Panc1 (cell line): ENCODE data around the gene EFL1. TPM values are rescaled to one million over a fixed set of nuclear protein-coding genes. Genes with fewer than 3 reads are reported as not detected.

Source experiments
- ATAC-seq: fragments of 200-7000 bp; cut with Tn5 transposase; 2 replicates; pipeline ENCODE4 v1.9.1; 2020; ENCODE audit warnings: mild to moderate bottlenecking, moderate library complexity
- BruUV-seq: library from RNA; stranded (reverse); fragments of 400-500 nt; replicated peaks from 2 replicates; lab custom pipeline; 2021; lab: Mats Ljungman, UMichigan
- CTCF ChIA-PET: fragments of 300-600 bp; sonication (Branson Sonifier 250); formaldehyde crosslinking; loops from one replicate; lab custom pipeline; 2022; ENCODE audit warnings: antibody characterized with exemption; lab: Charles Lee
- POLR2A ChIA-PET: fragments of 300-600 bp; sonication (Branson Sonifier 250); formaldehyde crosslinking; loops from one replicate; lab custom pipeline; 2022; ENCODE audit warnings: antibody characterized with exemption; lab: Charles Lee
- DNase-seq: peaks from one replicate; pipeline ENCODE4 v3.0.0-alpha.2; 2010; ENCODE audit warnings: low read depth, low spot score
- H3K27ac ChIP-seq: 2 replicates; pipeline ENCODE4 v1.5.1; 2011; ENCODE audit warnings: mild to moderate bottlenecking, low read length, inconsistent platforms
- H3K27me3 ChIP-seq: fragments of 200-500 bp; sonication (Bioruptor generic); 2 replicates; pipeline ENCODE4 v1.6.0; 2014; ENCODE audit warnings: low read length, inconsistent platforms; ENCODE audit not compliant: control insufficient read depth, insufficient read depth
- H3K36me3 ChIP-seq: fragments of 200-500 bp; sonication (Bioruptor generic); 2 replicates; pipeline ENCODE4 v1.5.1; 2014; ENCODE audit warnings: inconsistent platforms, mild to moderate bottlenecking, low read length, moderate library complexity; ENCODE audit not compliant: control insufficient read depth, insufficient read depth
- H3K4me1 ChIP-seq: 2 replicates; pipeline ENCODE4 v1.5.1; 2011; ENCODE audit warnings: inconsistent platforms, mild to moderate bottlenecking, low read length, moderate library complexity; ENCODE audit not compliant: control insufficient read depth, insufficient read depth
- H3K4me3 ChIP-seq, 2 experiments: 2 replicates each; pipeline ENCODE4 v1.5.1; 2011 to 2012; ENCODE audit warnings: low read depth in 2 of 2, low read length in 2 of 2, mild to moderate bottlenecking in 2 of 2, inconsistent platforms in 1 of 2, moderate library complexity in 1 of 2
- H3K9me3 ChIP-seq: fragments of 200-500 bp; sonication (Bioruptor generic); 2 replicates; pipeline ENCODE4 v1.5.1; 2014; ENCODE audit warnings: low read depth, mild to moderate bottlenecking, inconsistent platforms, low read length, moderate library complexity; ENCODE audit not compliant: control insufficient read depth, insufficient read depth
- CTCF ChIP-seq: fragments of 450-650 bp; IDR thresholded peaks from 2 replicates; pipeline ENCODE4 v1.5.1; 2017; ENCODE audit warnings: mild to moderate bottlenecking
- POLR2AphosphoS5 ChIP-seq: IDR thresholded peaks from 2 replicates; pipeline ENCODE4 v1.6.1; 2012; ENCODE audit warnings: mild to moderate bottlenecking, low read depth, low read length, moderate library complexity
- REST ChIP-seq, 2 experiments: IDR thresholded peaks; 2 replicates each; pipeline ENCODE4 v1.6.1; 2011 to 2012; ENCODE audit warnings: low read depth in 2 of 2, control low read depth in 1 of 2, low read length in 1 of 2, mild to moderate bottlenecking in 1 of 2, moderate library complexity in 1 of 2; ENCODE audit not compliant: insufficient read depth in 1 of 2
- SIN3A ChIP-seq: IDR thresholded peaks from 2 replicates; pipeline ENCODE4 v1.6.1; 2012; ENCODE audit warnings: low read depth, mild to moderate bottlenecking, low read length, moderate library complexity, borderline replicate concordance; ENCODE audit not compliant: insufficient read depth
- TCF7L2 ChIP-seq: IDR thresholded peaks from 2 replicates; pipeline ENCODE4 v1.6.1; 2011; ENCODE audit warnings: mild to moderate bottlenecking, low read depth, low read length, inconsistent platforms
- in situ Hi-C: cut with HindIII; loops from 2 replicates; pipeline ENCODE4 v1.10.0; 2016; ENCODE audit warnings: low sequenced_read_pairs, low pct_unique_long_range_greater_than_20kb
- intact Hi-C: fragments of 100-400 bp; cut with micrococcal nuclease; formaldehyde crosslinking; loops from one replicate; pipeline ENCODE4 v1.10.0; 2022; ENCODE audit not compliant: unreplicated experiment
- total RNA-seq: library from RNA; stranded (reverse); gene quantifications from one replicate; pipeline ENCODE4 v1.2.1, GENCODE V29; 2021; ENCODE audit not compliant: unreplicated experiment

EFL1 gene
- total RNA-seq, 1 experiment from 2014 or later: 20.2 TPM

- ATAC-seq (no peak), DNase-seq (no peak)
- H3K9me3 ChIP-seq: no peaks in the 10 kb centered on the region
- POLR2A ChIA-PET: no interaction called here
- H3K36me3 ChIP-seq: no peaks in the 10 kb centered on the region
- intact Hi-C loops (no loop called here), in situ Hi-C loops (no loop called here)
- H3K27ac ChIP-seq: no peak overlapping the region
- H3K4me3 ChIP-seq: no peak overlapping the region
- TF ChIP-seq SIN3A (no peak), CTCF (no peak), REST (IDR thresholded peaks at IDR 0.05; ENCODE audit: insufficient read depth in 1 of 2, low read depth in 2 of 2, low read length in 1 of 2) (no peak), POLR2AphosphoS5 (no peak), TCF7L2 (no peak)
- H3K4me1 ChIP-seq: no peaks in the 10 kb centered on the region
- CTCF ChIA-PET: no interaction called here
- BruUV-seq: no TSS peak
- no peaks in the 10 kb centered on the region for H3K27me3 ChIP-seq
These were observed 134.0 kb downstream of the EFL1 start for GRCh38 chr15:82128401-82129148.

DNA sequence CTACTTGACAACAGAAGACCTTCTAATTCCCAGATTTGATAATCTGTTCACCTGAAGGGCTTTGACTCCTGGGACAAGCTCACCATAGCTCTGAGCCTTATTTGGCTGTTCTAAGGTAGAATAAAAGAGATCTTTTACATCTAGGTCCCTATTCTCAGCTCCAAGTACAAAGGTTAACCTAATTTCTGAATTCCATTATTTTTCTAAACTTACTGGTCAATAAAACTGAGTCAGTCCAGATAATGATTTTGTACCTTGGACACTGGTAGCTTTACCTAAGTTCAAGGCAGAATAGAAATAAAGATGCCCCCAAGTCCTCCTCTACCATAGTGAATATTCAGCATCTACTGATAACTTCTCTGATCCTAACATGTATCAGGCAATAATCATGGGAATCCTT is 135.0 kb downstream of the EFL1 start:
- Histone ChIP-seq H3K4me3 (no peak overlapping the region), H3K9me3 (no peaks in the 10 kb centered on the region), H3K4me1 (no peaks in the 10 kb centered on the region), H3K27ac (no peak overlapping the region), H3K36me3 (no peaks in the 10 kb centered on the region), H3K27me3 (no peaks in the 10 kb centered on the region)
- no peak for ATAC-seq
- no TSS peak for BruUV-seq
- intact Hi-C loops (no loop called here), in situ Hi-C loops (no loop called here)
- ChIA-PET CTCF (no interaction called here), POLR2A (no interaction called here)
- DNase-seq: no peak
- TF ChIP-seq TCF7L2 (no peak), REST (IDR thresholded peaks at IDR 0.05; ENCODE audit: insufficient read depth in 1 of 2, low read depth in 2 of 2, low read length in 1 of 2) (no peak), CTCF (no peak), SIN3A (no peak), POLR2AphosphoS5 (no peak)
